Gastroesophageal sphincter (tissue), 4 donors: ENCODE data around the gene IPO11. TPM values are rescaled to one million over a fixed set of nuclear protein-coding genes. Genes with fewer than 3 reads are reported as not detected.
"Not testable (repeated sequence)": the region's sequence is repeated elsewhere in the genome, so short reads cannot be mapped to it uniquely, and the experiment has no call there.

ENCODE experiments used
- ATAC-seq: fragments of 150-250 bp; one replicate; pipeline ENCODE4 v1.9.1; 2016; ENCODE audit warnings: mild to moderate bottlenecking, moderate library complexity
- H3K27ac ChIP-seq, 4 donors: fragments of 200-600 bp; sonication (generic) in 3 of 4; 1 replicate in 3 of 4; 2 replicates in 1 of 4; pipeline ENCODE4 v1.5.1; 2016 to 2019
- H3K27me3 ChIP-seq: fragments of 200-600 bp; sonication (generic); one replicate; pipeline ENCODE4 v1.5.1; 2019
- H3K36me3 ChIP-seq, 2 donors: fragments of 200-600 bp; sonication (generic); one replicate each; pipeline ENCODE4 v1.5.1; 2019; ENCODE audit warnings: control low read depth in 1 of 2
- H3K4me1 ChIP-seq, 3 donors: fragments of 200-600 bp; sonication (generic); 1 replicate in 2 of 3; 2 replicates in 1 of 3; pipeline ENCODE4 v1.5.1; 2016 to 2019; ENCODE audit warnings: control low read depth in 2 of 3
- H3K4me3 ChIP-seq, 2 donors: fragments of 200-600 bp; sonication (generic); one replicate each; pipeline ENCODE4 v1.5.1; 2019; ENCODE audit warnings: mild to moderate bottlenecking in 1 of 2, moderate library complexity in 1 of 2
- H3K9me3 ChIP-seq, 3 donors: fragments of 200-600 bp; sonication (generic); one replicate each; pipeline ENCODE4 v1.5.1; 2017 to 2019; ENCODE audit warnings: control low read depth in 2 of 3
- EP300 ChIP-seq: sonication (generic); formaldehyde crosslinking; IDR thresholded peaks from one replicate; pipeline ENCODE4 v1.6.1; 2017; ENCODE audit warnings: antibody characterized with exemption, mild to moderate bottlenecking
- POLR2A ChIP-seq, 2 donors: fragments of 450-650 bp; IDR thresholded peaks; one replicate each; pipeline ENCODE4 v1.6.1; 2017; ENCODE audit warnings: antibody characterized with exemption in 2 of 2, mild to moderate bottlenecking in 2 of 2, moderate library complexity in 1 of 2
- POLR2AphosphoS5 ChIP-seq: sonication (generic); formaldehyde crosslinking; IDR thresholded peaks from one replicate; pipeline ENCODE4 v1.6.1; 2017; ENCODE audit warnings: antibody characterized with exemption
- WGBS, 2 donors: methylation state at CpG; one replicate each; pipeline ENCODE4 v1.1.5; 2018; ENCODE audit warnings: low coverage in 1 of 2; 5-methylcytosine and 5-hydroxymethylcytosine counted together
- total RNA-seq, 4 donors: library from RNA; depleted of rRNA; stranded (reverse); fragments of >200 nt; gene quantifications; one replicate each; pipeline ENCODE4 v1.1.0, GENCODE V29; 2016
- TF ChIP-seq, protein P1 (sequence below), 4 experiments: fragments of 200-600 bp in 2 of 4; fragments of 450-650 bp in 2 of 4; sonication (generic) in 1 of 4; IDR thresholded peaks; one replicate each; pipeline ENCODE4 v1.5.1; 2017 to 2019; ENCODE audit warnings: antibody characterized with exemption in 4 of 4, mild to moderate bottlenecking in 2 of 4, moderate library complexity in 2 of 4

IPO11 gene
- total RNA-seq, 4 donors from 2014 or later: 15.8 to 25.1 (median 17.2) TPM

DNA sequence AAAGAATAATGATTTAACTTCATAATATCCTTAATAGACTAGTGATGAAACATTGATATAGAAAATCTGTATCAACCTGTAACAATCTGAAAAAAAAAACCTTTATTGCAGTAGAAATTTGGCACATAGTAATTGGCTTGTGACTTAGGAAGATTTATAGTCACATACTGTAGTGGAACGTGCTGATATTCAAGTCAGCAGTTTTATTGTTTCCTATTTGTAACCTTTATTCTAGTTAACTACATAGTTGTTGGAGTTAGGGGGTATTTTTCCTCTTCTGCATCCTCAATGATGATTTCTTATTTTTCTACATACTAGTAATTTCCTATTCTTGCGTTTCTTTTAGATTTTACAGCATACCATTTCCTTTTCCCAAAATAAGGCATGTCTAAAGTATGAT, 151.5 kb downstream of the IPO11 start:
- Histone ChIP-seq H3K36me3 (peaks cover 0 to 65% of the 10 kb centered on the region in 2 donors), H3K4me3 (no peak overlapping the region), H3K9me3 (peaks cover 0 to 25% (median 0%) of the 10 kb centered on the region in 3 donors), H3K4me1 (no peaks in the 10 kb centered on the region), H3K27ac (no peak overlapping the region), H3K27me3 (no peaks in the 10 kb centered on the region)
- WGBS, 2 donors: 75 to 91% methylated on average over 2 of the region's 2 CpGs
- ATAC-seq: no peak
- TF ChIP-seq, protein P1, sequence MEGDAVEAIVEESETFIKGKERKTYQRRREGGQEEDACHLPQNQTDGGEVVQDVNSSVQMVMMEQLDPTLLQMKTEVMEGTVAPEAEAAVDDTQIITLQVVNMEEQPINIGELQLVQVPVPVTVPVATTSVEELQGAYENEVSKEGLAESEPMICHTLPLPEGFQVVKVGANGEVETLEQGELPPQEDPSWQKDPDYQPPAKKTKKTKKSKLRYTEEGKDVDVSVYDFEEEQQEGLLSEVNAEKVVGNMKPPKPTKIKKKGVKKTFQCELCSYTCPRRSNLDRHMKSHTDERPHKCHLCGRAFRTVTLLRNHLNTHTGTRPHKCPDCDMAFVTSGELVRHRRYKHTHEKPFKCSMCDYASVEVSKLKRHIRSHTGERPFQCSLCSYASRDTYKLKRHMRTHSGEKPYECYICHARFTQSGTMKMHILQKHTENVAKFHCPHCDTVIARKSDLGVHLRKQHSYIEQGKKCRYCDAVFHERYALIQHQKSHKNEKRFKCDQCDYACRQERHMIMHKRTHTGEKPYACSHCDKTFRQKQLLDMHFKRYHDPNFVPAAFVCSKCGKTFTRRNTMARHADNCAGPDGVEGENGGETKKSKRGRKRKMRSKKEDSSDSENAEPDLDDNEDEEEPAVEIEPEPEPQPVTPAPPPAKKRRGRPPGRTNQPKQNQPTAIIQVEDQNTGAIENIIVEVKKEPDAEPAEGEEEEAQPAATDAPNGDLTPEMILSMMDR (IDR thresholded peaks at IDR 0.05): no peak
- TF ChIP-seq EP300 (no peak), POLR2AphosphoS5 (no peak), POLR2A (IDR thresholded peaks at IDR 0.05) (no peak)

DNA sequence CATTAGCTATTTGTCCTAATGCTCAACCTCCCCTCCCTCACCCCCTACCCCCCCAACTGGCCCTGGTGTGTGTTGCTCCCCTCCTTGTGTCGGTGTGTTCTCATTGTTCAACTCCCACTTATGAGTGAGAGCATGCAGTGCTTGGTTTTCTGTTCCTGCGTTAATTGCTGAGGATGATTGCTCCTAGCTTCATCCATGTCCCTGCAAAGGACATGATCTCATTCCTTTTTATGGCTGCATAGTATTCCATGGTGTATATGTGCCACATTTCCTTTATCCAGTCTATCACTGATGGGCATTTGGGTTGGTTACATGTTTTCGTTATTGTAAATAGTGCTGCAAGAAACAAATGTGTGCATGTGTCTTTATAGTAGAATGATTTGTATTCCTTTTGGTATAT, 153.2 kb downstream of the IPO11 start:
- H3K27me3 ChIP-seq, ATAC-seq, H3K4me1 ChIP-seq, H3K27ac ChIP-seq, H3K4me3 ChIP-seq: not testable (repeated sequence)
- Histone ChIP-seq H3K36me3 (peaks cover 0 to 49% of the 10 kb centered on the region in 2 donors), H3K9me3 (peaks cover 0 to 25% (median 0%) of the 10 kb centered on the region in 3 donors)
- 67% methylated on average over 3 of the region's 3 CpGs for WGBS, 2 donors

- H3K4me3 ChIP-seq: no peak overlapping the region
- H3K4me1 ChIP-seq: no peaks in the 10 kb centered on the region
- no peak overlapping the region for H3K27ac ChIP-seq
- H3K27me3 ChIP-seq: no peaks in the 10 kb centered on the region
- 100% methylated on average over 2 to 4 of the region's 4 CpGs for WGBS, 2 donors
- peaks cover 0 to 30% of the 10 kb centered on the region in 2 donors for H3K36me3 ChIP-seq
- ATAC-seq: no peak
- peaks cover 0 to 25% (median 0%) of the 10 kb centered on the region in 3 donors for H3K9me3 ChIP-seq
- TF ChIP-seq POLR2AphosphoS5: no peak
- TF ChIP-seq, protein P1 (IDR thresholded peaks at IDR 0.05): no peak
- TF ChIP-seq EP300: no peak
- TF ChIP-seq POLR2A (IDR thresholded peaks at IDR 0.05): no peak
These were observed 155.6 kb downstream of the IPO11 start for GRCh38 chr5:62568143-62568542.

DNA sequence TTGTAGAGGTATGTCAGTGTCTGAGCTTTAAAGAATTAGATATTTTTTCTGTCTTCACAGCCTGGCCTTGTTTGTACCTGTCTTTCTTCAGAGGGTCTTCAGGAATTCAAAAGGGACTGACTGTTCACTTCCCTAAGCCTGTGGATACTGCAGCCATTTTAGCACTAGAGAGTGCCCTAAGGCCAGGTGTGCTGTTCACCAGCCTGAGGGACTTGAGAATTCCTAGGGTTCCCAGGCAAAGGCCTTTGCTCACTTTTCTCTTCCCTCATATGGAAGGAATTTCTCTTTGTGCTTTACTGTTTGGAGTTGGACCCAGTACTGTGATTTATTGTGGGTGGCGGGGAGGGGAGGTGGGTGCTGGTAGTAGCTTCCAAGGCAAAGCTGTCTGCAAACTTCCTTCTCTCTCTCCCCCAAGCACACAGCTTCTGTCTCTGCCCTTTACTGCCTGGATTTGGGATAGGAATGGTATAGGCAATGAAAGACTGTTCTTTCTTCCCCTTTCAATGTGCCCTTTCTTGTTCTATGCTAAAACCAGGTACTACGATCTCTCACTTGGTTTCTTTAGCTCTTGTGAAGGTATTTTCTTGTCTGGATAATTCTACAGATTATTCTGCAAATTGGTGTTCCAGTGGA, 156.4 kb downstream of the IPO11 start:
- Histone ChIP-seq H3K36me3 (peaks cover 0 to 30% of the 10 kb centered on the region in 2 donors), H3K4me3 (no peak overlapping the region), H3K27me3 (no peaks in the 10 kb centered on the region), H3K9me3 (peaks cover 0 to 25% (median 0%) of the 10 kb centered on the region in 3 donors), H3K4me1 (no peaks in the 10 kb centered on the region), H3K27ac (no peak overlapping the region)
- 86 to 100% methylated on average over 1 to 2 of the region's 2 CpGs for WGBS, 2 donors
- ATAC-seq: no peak
- TF ChIP-seq, protein P1 (IDR thresholded peaks at IDR 0.05): no peak
- no peak for TF ChIP-seq POLR2AphosphoS5
- no peak for TF ChIP-seq POLR2A (IDR thresholded peaks at IDR 0.05)
- no peak for TF ChIP-seq EP300

GRCh38 chr5:62569470-62569869, 156.9 kb downstream of the IPO11 start:
- WGBS, 2 donors: 82 to 92% methylated on average over 1 of the region's 1 CpG
- no peak for ATAC-seq
- TF ChIP-seq POLR2AphosphoS5 (no peak), EP300 (no peak), POLR2A (IDR thresholded peaks at IDR 0.05) (no peak)
- TF ChIP-seq, protein P1 (IDR thresholded peaks at IDR 0.05): no peak
- no peak overlapping the region for H3K4me3 ChIP-seq
- peaks cover 0 to 25% (median 0%) of the 10 kb centered on the region in 3 donors for H3K9me3 ChIP-seq
- H3K4me1 ChIP-seq: no peaks in the 10 kb centered on the region
- no peaks in the 10 kb centered on the region for H3K27me3 ChIP-seq
- H3K27ac ChIP-seq: no peak overlapping the region
- peaks cover 0 to 30% of the 10 kb centered on the region in 2 donors for H3K36me3 ChIP-seq
